HG03064 (cell line): ENCODE results near the gene UBLCP1.

ENCODE experiments used
- ATAC-seq: cut with Tn5 transposase; IDR thresholded peaks from one replicate; pipeline ENCODE4 v1.9.1; 2021; ENCODE audit warnings: low read depth; ENCODE audit not compliant: unreplicated experiment

UBLCP1 gene

DNA sequence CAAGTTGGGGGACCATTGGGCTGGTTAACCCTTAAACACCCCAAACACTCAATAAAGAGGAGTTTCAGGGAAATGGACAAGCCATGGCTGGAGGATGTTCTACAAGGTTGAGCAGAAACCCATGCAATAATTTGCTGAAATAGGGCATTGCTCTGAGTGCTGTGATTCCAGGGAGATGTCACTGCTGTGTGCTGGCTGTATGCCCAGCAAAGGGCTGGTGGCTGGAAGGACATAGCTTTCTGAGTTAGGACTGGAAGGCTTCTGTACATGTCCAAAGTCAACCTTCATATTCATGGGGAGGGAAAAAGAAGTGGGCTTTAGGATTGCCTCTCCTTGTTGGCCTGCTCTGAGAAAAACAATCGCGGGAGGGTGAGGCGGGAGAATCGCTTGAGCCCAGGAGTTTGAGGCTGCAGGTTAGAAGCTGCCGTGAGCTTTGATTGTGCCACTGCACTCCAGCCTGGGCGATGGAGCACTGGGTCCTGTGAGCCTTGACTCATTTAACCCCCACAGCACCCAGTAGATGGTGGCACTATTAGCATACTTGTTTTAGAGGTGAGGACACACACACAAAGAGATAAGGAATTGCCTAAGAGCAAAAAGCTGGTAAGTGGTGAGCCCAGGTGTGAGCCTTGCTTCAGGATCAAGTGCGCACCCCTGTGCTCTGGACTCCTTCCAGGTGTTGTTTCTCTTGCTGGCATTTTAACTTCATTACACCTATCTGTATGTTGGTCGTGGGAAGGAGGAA lies 46.8 kb downstream of the UBLCP1 start:
- no peak for ATAC-seq

DNA sequence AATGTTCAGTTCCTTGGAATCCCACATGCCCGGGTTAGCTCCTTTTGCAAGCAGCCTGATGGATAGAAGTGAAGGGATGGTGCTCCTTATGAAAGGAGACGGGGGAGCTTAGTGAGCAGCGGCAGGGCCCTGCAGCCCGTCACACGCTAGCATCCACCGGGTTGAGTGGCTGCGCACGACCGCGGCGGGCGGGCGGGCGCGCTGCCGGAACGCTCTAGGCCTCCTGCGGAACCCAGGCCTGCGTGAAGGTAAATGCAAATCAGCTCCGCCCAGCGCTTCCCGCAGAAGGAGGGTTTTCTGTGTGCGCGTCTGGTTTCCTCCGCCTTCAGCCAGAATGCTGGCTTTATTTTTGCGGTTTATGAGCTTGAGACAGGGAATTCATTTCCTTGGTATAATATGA lies 47.4 kb downstream of the UBLCP1 start:
- ATAC-seq: no peak

DNA sequence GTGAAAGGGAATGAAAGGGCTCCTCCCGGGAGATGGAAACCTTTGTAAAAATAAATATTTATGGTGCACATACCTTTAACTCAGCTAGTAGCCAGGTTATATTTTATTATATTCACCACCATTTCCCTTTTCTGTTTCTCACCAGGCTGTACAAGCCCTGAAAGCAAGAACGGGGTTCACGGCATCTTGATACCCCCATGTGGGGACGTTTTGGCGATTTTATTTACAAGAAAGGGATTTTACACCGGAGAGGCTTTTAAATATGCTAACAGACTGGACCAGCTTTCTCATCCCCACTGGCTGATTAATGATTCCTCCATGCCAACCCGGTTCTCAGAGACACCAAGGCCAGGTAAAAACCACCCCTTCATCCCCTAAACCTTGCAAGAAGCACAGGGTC lies 48.0 kb downstream of the UBLCP1 start:
- no peak for ATAC-seq

DNA sequence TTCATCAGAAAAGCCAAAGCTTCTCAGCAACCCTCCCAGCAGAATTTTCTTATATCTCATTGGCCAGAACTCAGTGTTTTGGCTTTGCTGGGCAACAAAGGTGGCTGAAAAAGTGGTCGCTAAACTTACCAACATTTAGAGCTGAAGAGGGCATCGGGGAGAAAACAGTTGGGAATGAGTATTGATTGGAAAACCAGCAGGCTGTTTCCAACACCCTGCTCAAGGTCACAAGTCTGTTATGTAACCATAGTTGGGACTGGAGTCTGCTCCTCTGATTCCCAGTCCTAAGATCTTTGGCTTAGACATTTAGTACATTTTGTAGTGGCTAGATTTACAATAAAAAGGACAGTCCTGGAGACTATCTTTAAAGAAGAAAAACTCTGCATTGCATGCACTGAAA lies 50.1 kb downstream of the UBLCP1 start:
- ATAC-seq: no peak

DNA sequence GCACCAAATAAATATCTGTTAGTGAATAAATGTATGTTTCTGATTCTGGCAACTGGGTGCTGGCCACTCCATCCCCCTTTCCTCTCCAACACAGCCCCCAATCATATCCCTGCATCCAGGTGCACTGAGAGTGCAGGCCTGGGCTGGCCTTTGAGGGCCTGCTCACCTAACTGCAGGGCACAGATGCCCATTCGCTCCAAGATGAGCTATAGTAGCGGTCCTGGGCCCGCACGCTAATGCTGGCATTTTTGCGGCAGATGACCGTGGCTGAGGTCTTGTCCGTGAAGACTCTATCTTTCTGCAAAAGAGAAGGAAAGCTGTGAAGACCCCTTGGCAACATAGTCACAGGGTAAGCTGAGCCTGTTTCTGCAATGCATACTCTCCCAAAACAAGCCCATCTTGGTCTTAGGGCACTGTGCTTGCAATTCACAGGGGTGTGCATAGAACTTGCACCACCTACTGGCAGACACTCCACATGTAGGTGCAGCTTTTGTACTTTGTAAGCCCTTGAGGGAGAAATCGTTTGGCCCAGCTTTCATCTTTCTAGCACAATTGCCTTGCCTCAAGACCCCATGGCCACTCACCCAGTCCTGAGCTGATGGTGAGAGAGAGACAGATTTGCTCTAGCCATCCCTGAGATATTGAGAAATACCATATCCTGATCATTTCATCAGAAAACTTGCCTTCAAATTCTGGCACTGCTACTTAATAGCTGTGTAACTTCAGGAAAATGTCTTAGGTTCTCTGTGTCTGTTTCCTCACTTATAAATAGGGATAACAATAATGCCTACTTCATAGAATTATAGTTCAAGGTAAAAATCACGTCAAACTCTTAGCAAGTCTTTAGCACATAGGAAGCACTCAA lies 53.7 kb downstream of the UBLCP1 start:
- no peak for ATAC-seq

DNA sequence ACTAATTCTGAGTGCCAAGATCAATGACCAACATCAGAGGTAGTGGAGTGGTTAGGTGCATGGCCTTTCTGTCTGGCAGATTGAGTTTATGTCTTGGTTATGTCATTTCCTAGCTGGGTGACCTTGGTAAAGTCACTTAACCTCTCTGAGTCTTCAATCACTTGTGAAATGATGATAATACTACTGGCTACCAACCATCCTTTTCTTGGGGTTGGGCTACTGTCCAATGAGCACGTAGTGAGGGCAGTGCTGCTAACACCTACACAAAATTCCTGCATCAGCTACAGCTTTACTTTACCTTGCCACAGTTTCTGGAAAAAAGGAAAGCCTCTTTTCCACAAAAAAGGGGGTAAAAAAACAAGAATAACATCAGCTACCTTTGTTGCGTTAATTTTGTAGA lies 54.8 kb downstream of the UBLCP1 start:
- ATAC-seq: no peak

DNA sequence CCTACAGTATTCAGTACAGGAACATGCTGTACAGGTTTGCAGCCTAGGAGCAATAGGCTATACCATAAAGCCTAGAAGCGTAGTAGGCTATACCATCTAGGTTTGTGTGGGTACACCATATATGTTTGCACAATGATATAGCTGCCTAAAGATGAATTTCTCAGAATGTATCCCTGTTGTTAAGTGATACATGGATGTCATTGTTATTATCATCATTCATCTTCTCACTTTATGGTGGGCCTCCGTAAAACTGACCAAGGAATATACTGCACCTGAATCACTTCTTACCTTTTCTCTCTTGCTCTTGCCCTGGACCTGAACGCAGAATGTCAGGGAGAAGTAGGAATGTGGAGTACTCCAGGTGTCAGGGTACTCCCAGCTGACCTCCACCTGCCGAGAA lies 55.4 kb downstream of the UBLCP1 start:
- ATAC-seq: no peak

DNA sequence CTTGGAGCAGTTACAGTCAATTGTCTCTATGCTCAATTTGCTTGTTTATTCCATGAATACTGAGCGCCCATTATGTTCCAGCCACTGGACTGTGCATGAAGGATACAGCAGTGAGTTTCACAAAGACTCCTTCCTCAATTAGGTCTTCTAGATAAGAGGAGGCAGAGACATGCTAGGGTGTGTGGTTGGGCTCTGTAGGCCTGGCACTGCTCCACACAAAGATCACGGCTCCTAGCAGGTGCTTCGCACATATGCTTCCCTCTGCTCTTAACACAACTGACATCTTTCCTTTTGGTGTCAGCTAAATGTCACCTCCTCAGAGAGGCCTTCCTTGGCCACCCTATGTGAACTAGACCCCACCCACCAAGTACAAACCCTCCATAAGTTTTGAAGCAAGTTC lies 56.3 kb downstream of the UBLCP1 start:
- no peak for ATAC-seq

DNA sequence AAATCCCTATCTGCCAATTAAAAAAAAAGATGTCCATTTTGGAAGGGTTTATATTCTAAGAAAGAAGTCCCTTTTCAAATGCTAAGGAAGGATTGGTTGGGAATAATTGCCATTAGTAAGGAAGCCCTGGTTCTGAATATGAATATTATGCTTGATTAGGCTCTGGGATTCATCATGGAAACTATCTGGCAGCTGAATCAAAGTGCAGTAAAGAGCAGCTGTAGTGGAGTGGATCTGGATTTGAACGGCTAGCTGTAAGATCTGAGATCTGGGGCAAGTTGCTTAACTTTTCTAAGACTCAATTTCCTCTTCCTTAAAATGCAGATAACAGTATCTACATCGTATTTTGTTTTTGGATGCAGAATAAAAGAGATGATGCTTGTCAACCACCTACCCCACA lies 56.7 kb downstream of the UBLCP1 start:
- no peak for ATAC-seq

DNA sequence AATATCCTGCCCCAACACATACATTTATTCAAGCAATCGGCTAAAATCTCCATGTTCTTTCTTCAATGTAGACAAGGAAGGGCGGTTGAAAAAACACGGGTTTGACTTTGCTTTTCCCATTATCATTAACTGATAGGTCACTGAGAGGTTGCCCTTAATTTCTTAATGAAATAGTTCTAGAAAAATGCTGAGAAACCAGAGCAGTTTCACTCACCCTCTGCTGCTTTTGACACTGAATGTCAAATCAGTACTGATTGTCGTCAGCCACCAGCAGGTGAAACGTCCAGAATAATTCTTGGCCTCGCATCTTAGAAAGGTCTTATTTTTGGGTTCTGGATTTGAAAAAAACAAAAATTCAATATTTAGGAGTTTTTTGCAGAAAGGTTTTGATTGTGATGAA lies 59.1 kb downstream of the UBLCP1 start:
- no peak for ATAC-seq

DNA sequence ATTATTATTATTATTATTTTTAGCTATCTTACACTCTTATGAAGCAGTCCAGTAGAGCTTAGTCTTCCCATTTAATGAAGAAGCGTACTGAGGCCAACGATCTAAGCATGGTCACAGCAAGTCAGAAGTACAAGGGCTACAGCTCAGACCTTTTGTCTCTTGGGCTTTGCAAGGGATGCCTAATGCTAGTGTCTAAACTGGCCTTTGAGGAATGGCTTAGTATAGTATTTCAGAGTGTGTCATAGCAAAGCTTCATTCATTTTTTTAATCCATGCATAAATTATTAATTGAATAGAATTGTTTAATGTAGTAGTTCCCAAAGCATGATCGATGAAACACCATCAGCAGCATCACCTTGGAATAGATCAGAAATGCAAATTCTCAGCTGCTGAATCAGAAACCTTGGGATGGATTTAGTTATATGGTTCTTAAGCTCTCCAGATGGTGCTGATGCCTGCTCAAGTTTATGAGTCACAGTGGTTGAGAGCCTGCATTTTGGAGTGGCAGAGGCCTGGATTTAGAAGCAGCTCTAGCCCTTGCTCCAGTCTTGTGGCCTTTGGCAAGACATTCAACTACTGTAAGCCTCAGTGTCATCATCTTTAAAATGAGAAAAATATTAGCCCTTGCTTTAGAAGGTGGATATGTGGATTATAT lies 61.1 kb downstream of the UBLCP1 start:
- ATAC-seq: no peak

DNA sequence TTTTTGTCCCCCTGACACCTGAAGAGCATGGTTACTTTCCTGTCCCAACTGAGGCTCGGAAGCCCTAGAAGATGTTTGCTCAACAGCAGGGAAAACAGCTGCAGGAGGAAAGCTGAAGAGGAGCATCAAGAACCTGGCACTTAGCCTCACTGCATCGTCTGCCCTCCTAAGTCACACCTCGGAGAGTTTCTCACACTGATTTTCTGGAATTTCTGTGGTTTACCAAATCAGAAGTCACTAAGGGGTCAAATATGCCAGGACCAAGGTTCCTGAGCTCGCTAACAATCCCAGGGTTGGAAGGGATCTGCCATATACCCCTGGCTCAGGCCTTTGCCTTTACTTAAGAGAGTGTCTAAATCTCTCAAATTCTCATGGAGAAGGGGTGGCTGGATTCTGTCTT lies 61.9 kb downstream of the UBLCP1 start:
- ATAC-seq: no peak

DNA sequence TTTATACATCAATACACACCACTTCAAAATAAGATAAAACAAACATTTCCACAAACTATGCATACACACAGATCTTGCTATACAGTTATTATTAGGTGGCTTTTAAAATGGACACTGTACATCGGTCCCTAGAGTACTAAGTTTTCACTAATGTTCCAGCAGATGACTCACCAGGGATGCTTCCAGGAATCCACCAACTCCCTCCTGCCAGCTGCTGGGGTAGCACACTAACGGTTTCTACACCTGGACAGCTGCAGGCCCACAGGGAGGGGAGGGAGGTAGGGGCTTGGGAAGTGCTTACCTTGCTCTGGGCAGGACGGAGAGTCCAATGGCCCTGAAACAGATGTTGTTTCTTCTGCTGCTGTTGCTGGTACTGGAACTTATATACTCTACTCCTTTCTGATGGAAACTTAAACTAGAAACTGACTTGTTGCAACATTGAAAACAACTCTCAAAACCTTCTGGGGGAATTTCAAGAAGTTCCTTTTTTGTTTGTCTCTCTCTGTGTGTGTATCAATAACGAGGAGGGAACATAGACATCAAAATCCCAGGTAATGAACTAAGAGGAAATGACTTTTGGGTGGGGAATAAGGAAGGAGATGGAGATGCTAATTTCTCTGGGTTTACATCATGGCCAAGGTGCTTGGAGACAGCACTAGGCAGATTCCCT lies 67.2 kb downstream of the UBLCP1 start, which contains the start of gene IL12B:
TSS of gene IL12B (minus strand) at position 357 of the 670 bp plus-strand sequence. CDS start 3,705 bp downstream, outside the sequence.
- ATAC-seq: no peak

DNA sequence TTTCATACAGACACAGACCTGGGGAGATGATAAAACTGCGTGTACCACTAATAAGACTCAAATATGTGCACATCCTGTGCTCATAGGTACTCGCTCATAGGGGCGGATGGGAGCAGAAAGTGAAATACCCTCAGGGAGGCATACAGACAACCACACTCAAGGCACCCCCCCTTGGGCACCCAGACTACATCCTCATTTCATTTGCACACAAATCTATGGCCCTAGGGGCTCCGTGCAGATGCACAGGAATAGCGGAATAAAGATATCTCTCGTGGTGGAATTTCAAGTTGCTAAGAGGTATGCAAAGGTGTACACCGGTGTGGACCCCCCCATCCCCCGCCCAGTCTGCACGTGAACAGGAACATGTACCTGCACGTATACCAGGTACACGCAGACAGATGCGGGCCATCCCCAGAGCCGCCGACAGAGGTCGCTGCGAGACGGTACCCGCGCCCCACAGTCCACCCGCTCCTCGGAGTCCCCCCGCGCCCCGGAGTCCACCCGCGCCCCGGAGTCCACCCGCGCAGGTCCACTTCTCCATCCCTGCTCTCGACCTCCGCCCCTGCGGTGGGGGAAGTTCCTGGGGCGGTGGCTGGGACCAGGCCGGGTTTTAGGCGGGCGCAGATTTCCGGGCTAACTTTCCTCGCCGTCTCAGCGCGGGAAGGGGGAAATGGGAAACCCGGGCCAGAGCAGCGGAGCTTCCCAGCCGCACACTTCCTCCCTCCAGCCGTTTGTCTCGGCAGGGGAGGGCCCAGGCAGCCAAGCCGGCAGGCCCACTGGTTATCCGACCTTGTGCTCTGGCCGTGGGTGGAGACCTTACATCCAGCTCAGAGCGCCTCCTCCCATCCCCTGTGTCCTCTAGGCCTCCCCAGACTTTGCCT lies 68.2 kb downstream of the UBLCP1 start:
- peak; percentile 58 for ATAC-seq

DNA sequence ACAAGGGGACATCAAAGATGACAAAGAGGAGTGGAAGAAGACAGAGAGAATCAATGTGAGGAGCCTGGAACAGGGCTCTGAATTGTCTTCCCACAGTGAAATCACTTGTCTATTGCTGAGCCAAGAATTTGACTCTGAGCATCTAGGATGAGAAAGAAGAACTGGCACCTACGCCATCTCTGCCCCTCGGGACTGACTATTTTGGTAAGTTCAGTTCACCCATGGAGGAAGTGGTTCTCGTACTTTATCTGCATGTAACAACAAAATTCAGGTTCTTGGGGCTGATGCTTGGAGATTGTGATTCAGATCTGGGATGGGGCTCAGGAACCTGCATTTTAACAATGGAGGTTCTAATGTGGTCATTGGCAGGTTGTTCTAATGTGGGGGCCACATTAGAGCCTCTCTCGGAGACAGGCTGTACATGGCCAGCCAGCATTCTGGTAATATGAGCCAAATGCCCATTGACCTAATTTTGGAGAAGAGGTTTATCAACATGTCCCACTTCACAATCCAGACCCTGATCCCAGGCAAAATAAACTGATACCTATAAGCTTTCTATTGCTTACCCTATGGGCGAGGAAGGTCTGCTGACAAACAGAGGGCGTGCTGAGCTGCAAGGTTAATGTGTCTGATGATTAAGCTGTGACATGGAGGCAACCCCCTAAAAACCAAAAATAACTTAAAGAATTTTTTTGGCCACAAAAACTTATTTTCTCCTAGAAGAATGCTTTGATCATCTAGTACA lies 69.9 kb downstream of the UBLCP1 start:
- no peak for ATAC-seq

DNA sequence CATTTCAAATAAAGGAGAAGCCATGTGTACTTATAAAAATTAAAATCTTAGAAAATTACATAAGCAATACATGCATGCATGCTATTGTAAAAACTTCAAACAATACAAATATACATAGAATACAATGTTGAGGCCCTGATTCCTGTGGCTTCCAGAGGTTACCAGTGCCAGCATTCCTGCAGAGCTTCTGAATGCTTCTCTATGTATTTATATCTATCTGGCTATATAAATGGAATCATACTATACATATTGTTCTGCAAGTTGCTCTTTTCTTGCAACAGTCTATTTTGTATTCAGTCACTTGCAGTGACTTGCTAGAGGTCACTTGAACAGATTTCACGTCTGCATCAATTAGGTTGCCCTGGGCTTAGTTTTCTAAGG lies 70.4 kb downstream of the UBLCP1 start:
- ATAC-seq: no peak
